Calu3 (cell line): Measurements from ENCODE around the gene RNF115. TPM values are rescaled to one million over a fixed set of nuclear protein-coding genes. Genes with fewer than 3 reads are reported as not detected.
"Not testable (repeated sequence)": the region's sequence is repeated elsewhere in the genome, so short reads cannot be mapped to it uniquely, and the experiment has no call there.

Source experiments
- BruUV-seq: library from RNA; stranded (reverse); fragments of 400-500 nt; replicated peaks from 2 replicates; lab custom pipeline; 2021; lab: Mats Ljungman, UMichigan
- CTCF ChIA-PET: fragments of 300-600 bp; sonication (Branson Sonifier 250); formaldehyde crosslinking; loops from one replicate; lab custom pipeline; 2022; ENCODE audit warnings: antibody characterized with exemption; lab: Charles Lee
- DNase-seq: peaks from one replicate; pipeline ENCODE4 v3.0.0; 2022
- H3K27ac Mint-ChIP-seq: one replicate; pipeline ENCODE4 v1.8.0; 2022; ENCODE audit warnings: mixed read lengths; ENCODE audit not compliant: unreplicated experiment
- H3K27me3 Mint-ChIP-seq: one replicate; pipeline ENCODE4 v1.8.0; 2022; ENCODE audit warnings: mixed read lengths; ENCODE audit not compliant: unreplicated experiment
- H3K36me3 Mint-ChIP-seq: one replicate; pipeline ENCODE4 v1.8.0; 2022; ENCODE audit warnings: mild to moderate bottlenecking, moderate library complexity, mixed read lengths; ENCODE audit not compliant: insufficient read depth, unreplicated experiment
- H3K4me1 Mint-ChIP-seq: one replicate; pipeline ENCODE4 v1.8.0; 2022; ENCODE audit warnings: mild to moderate bottlenecking, low read depth, mixed read lengths; ENCODE audit not compliant: unreplicated experiment
- H3K4me3 Mint-ChIP-seq: one replicate; pipeline ENCODE4 v1.8.0; 2022; ENCODE audit warnings: mild to moderate bottlenecking, low read depth, moderate library complexity, mixed read lengths; ENCODE audit not compliant: unreplicated experiment
- H3K9me3 Mint-ChIP-seq: one replicate; pipeline ENCODE4 v1.8.0; 2022; ENCODE audit warnings: low read depth, mixed read lengths; ENCODE audit not compliant: unreplicated experiment
- CTCF ChIP-seq: fragments of 200-600 bp; IDR thresholded peaks from one replicate; pipeline ENCODE4 v1.8.0; 2022; ENCODE audit warnings: antibody characterized with exemption; ENCODE audit not compliant: unreplicated experiment
- intact Hi-C: fragments of 100-400 bp; cut with micrococcal nuclease; formaldehyde crosslinking; loops from one replicate; pipeline ENCODE4 v1.10.0; 2022; ENCODE audit not compliant: unreplicated experiment
- total RNA-seq: library from RNA; stranded (reverse); gene quantifications from 2 replicates; pipeline ENCODE4 v1.2.3, GENCODE V29; 2022

The RNF115 gene
- total RNA-seq, 1 experiment from 2014 or later = 9.5 TPM

- no peaks in the 10 kb centered on the region for H3K27me3 Mint-ChIP-seq
- H3K4me3 Mint-ChIP-seq = peak overlapping the region; percentile 89
- no peak for TF ChIP-seq CTCF
- H3K9me3 Mint-ChIP-seq = no peaks in the 10 kb centered on the region
- no peaks in the 10 kb centered on the region for H3K4me1 Mint-ChIP-seq
- H3K27ac Mint-ChIP-seq = peak overlapping the region; percentile 76
- DNase-seq = no peak
- BruUV-seq = TSS peak; percentile 66
- CTCF ChIA-PET = interaction anchor here (0.6 to 1.8 kb wide), 4 partner anchors 21 to 140 kb away, joined by 3 to 7 read pairs (median 4); partner anchors contain the start of genes ANKRD34A, NUDT17, PIAS3 and POLR3GL
- intact Hi-C loops = loop anchor here (5.0 to 10.0 kb wide), 2 partner anchors 42 to 90 kb away; no protein-coding TSS in a partner anchor
- H3K36me3 Mint-ChIP-seq = peaks cover 38% of the 10 kb centered on the region
Measured at GRCh38 chr1:145824499-145824842, 576 bp upstream of the RNF115 start.

GRCh38 chr1:145822779-145823331, 1.0 kb downstream of the RNF115 start:
- Mint-ChIP-seq H3K36me3 (peaks cover 32% of the 10 kb centered on the region), H3K4me3 (peak overlapping the region; percentile 89)
- BruUV-seq, DNase-seq, H3K27me3 Mint-ChIP-seq, CTCF ChIA-PET, H3K27ac Mint-ChIP-seq, H3K4me1 Mint-ChIP-seq, H3K9me3 Mint-ChIP-seq: not testable (repeated sequence)
- intact Hi-C loops = loop anchor here (5.0 to 10.0 kb wide), 2 partner anchors 41 to 88 kb away; no protein-coding TSS in a partner anchor

GRCh38 chr1:145818095-145818494, 5.8 kb downstream of the RNF115 start:
- CTCF ChIA-PET, H3K27ac Mint-ChIP-seq, H3K9me3 Mint-ChIP-seq, BruUV-seq, H3K27me3 Mint-ChIP-seq, H3K4me1 Mint-ChIP-seq, H3K36me3 Mint-ChIP-seq, intact Hi-C loops, H3K4me3 Mint-ChIP-seq: not testable (repeated sequence)
- peak; percentile 6 for DNase-seq

GRCh38 chr1:145812977-145813810, 10.7 kb downstream of the RNF115 start:
- not testable (repeated sequence) for DNase-seq, H3K27ac Mint-ChIP-seq

GRCh38 chr1:145806844-145807243, 17.1 kb downstream of the RNF115 start:
- no peaks in the 10 kb centered on the region for H3K36me3 Mint-ChIP-seq
- intact Hi-C loops = no loop called here
- H3K9me3 Mint-ChIP-seq = no peaks in the 10 kb centered on the region
- CTCF ChIA-PET = no interaction called here
- TF ChIP-seq CTCF = no peak
- no peak for DNase-seq
- H3K27me3 Mint-ChIP-seq = no peaks in the 10 kb centered on the region
- H3K27ac Mint-ChIP-seq = no peak overlapping the region
- BruUV-seq = no TSS peak
- H3K4me1 Mint-ChIP-seq = no peaks in the 10 kb centered on the region
- no peak overlapping the region for H3K4me3 Mint-ChIP-seq

More at GRCh38 chr1:145812977-145813810, 10.7 kb downstream of the RNF115 start:
- CTCF ChIA-PET, H3K9me3 Mint-ChIP-seq, BruUV-seq, H3K4me1 Mint-ChIP-seq, H3K4me3 Mint-ChIP-seq, H3K27me3 Mint-ChIP-seq, H3K36me3 Mint-ChIP-seq, intact Hi-C loops: not testable (repeated sequence)
